Thoracic aorta (tissue), 2 donors: ENCODE measurements around the gene PTCD2. TPM values are rescaled to one million over a fixed set of nuclear protein-coding genes. Genes with fewer than 3 reads are reported as not detected.

ENCODE experiments used
- ATAC-seq: fragments of 150-250 bp; one replicate; pipeline ENCODE4 v1.8.0; 2017; ENCODE audit warnings: low read depth; ENCODE audit not compliant: insufficient number of reproducible peaks, low FRiP score
- DNase-seq: peaks from one replicate; pipeline ENCODE4 v3.0.0-alpha.2; 2020; ENCODE audit warnings: low spot score
- H3K27ac ChIP-seq, 2 donors: fragments of 200-600 bp; sonication (generic); 1 replicate in 1 of 2; 2 replicates in 1 of 2; pipeline ENCODE4 v1.5.1; 2016; ENCODE audit warnings: mild to moderate bottlenecking in 2 of 2, moderate library complexity in 2 of 2
- H3K27me3 ChIP-seq: fragments of 200-600 bp; sonication (generic); replicated peaks from 2 replicates; pipeline ENCODE4 v1.6.0; 2016; ENCODE audit warnings: mild to moderate bottlenecking; ENCODE audit not compliant: insufficient read depth
- H3K36me3 ChIP-seq: fragments of 200-600 bp; sonication (generic); one replicate; pipeline ENCODE4 v1.5.1; 2016
- H3K4me1 ChIP-seq, 2 donors: fragments of 200-600 bp; sonication (generic); 1 replicate in 1 of 2; 2 replicates in 1 of 2; pipeline versions ENCODE4 v1.5.1 to v1.6.0; 2016; ENCODE audit warnings: low read depth in 2 of 2, mild to moderate bottlenecking in 1 of 2; ENCODE audit not compliant: control insufficient read depth in 1 of 2
- H3K4me3 ChIP-seq: fragments of 200-600 bp; sonication (generic); 2 replicates; pipeline ENCODE4 v1.5.1; 2016; ENCODE audit warnings: mild to moderate bottlenecking
- H3K9me3 ChIP-seq: fragments of 200-600 bp; sonication (generic); 2 replicates; pipeline ENCODE4 v1.5.1; 2016
- CTCF ChIP-seq: fragments of 200-600 bp; sonication (generic); IDR thresholded peaks from one replicate; pipeline ENCODE4 v1.5.1; 2019; ENCODE audit warnings: antibody characterized with exemption
- total RNA-seq, 2 donors: library from RNA; depleted of rRNA; stranded (reverse); fragments of >200 nt; gene quantifications; one replicate each; pipeline versions ENCODE4 v1.1.0 to v1.2.3, GENCODE V29; 2016

Gene PTCD2
- total RNA-seq = 1 to 10 TPM; 2.8 to 5.3 TPM

- Histone ChIP-seq H3K27me3 (no peaks in the 10 kb centered on the region), H3K27ac (peak within 1 kb of the TSS; percentile 63 to 69), H3K4me1 (peaks cover 4 to 18% of the 10 kb centered on the region in 2 donors), H3K4me3 (peak within 1 kb of the TSS; percentile 80), H3K9me3 (no peaks in the 10 kb centered on the region), H3K36me3 (no peaks in the 10 kb centered on the region)
- ATAC-seq (peak; percentile 99), DNase-seq (peak; percentile 89)
- TF ChIP-seq CTCF = no peak
Measured at GRCh38 chr5:72319976-72320752, at the start of gene PTCD2, which contains the start of gene MRPS27. PTCD2 (plus strand) TSS chr5:72320373; CDS start chr5:72320383, 10 bp downstream. MRPS27 (minus strand) TSS chr5:72320240; CDS start chr5:72320221, 19 bp downstream.

GRCh38 chr5:72271702-72272101 lies 48.5 kb upstream of the PTCD2 start:
- no peak overlapping the region for H3K4me3 ChIP-seq
- no peak for TF ChIP-seq CTCF
- no peak for DNase-seq

GRCh38 chr5:72272398-72272797 lies 47.8 kb upstream of the PTCD2 start:
- H3K36me3 ChIP-seq = no peaks in the 10 kb centered on the region
- peaks cover 10 to 26% of the 10 kb centered on the region in 2 donors for H3K4me1 ChIP-seq
- no peaks in the 10 kb centered on the region for H3K27me3 ChIP-seq
- peak overlapping the region in 1 of 2 donors; percentile 13 for H3K27ac ChIP-seq
- no peak overlapping the region for H3K4me3 ChIP-seq
- ATAC-seq (no peak), DNase-seq (no peak)
- no peaks in the 10 kb centered on the region for H3K9me3 ChIP-seq
- no peak for TF ChIP-seq CTCF

More at GRCh38 chr5:72271702-72272101, 48.5 kb upstream of the PTCD2 start:
- H3K27ac ChIP-seq = peak overlapping the region in 1 of 2 donors; percentile 13
- peaks cover 16 to 33% of the 10 kb centered on the region in 2 donors for H3K4me1 ChIP-seq
- no peaks in the 10 kb centered on the region for H3K36me3 ChIP-seq
- no peaks in the 10 kb centered on the region for H3K9me3 ChIP-seq
- no peaks in the 10 kb centered on the region for H3K27me3 ChIP-seq
- ATAC-seq = no peak

- no peaks in the 10 kb centered on the region for H3K36me3 ChIP-seq
- ATAC-seq = no peak
Measured at GRCh38 chr5:72273547-72273946, 46.6 kb upstream of the PTCD2 start.

More at GRCh38 chr5:72273547-72273946, 46.6 kb upstream of the PTCD2 start:
- Histone ChIP-seq H3K4me1 (peaks cover 0 to 15% of the 10 kb centered on the region in 2 donors), H3K9me3 (no peaks in the 10 kb centered on the region), H3K4me3 (no peak overlapping the region), H3K27me3 (no peaks in the 10 kb centered on the region), H3K27ac (no peak overlapping the region)
- DNase-seq = no peak
- no peak for TF ChIP-seq CTCF
